Fibroblast of pulmonary artery (primary cell): ENCODE results near the gene POTEH.
"Not testable (repeated sequence)": the region's sequence is repeated elsewhere in the genome, so short reads cannot be mapped to it uniquely, and the experiment has no call there.

ENCODE experiments used
- DNase-seq: peaks from one replicate; pipeline ENCODE4 v3.0.0-alpha.2; 2010; ENCODE audit warnings: low read depth
- H3K4me3 ChIP-seq: replicated peaks from 2 replicates; pipeline ENCODE4 v1.5.1; 2011; ENCODE audit warnings: low read depth, mild to moderate bottlenecking, control low read depth, low read length, moderate library complexity

The POTEH gene

GRCh38 chr22:15729209-15729917 is 39.5 kb downstream of the POTEH start:
- DNase-seq, H3K4me3 ChIP-seq: not testable (repeated sequence)

GRCh38 chr22:15731023-15731422 is 41.2 kb downstream of the POTEH start:
- not testable (repeated sequence) for H3K4me3 ChIP-seq, DNase-seq

GRCh38 chr22:15734411-15734810 is 44.6 kb downstream of the POTEH start:
- DNase-seq, H3K4me3 ChIP-seq: not testable (repeated sequence)

- DNase-seq, H3K4me3 ChIP-seq: not testable (repeated sequence)
These were observed 48.5 kb downstream of the POTEH start for GRCh38 chr22:15738157-15738908.

- not testable (repeated sequence) for H3K4me3 ChIP-seq, DNase-seq
These were observed 49.1 kb downstream of the POTEH start for GRCh38 chr22:15738909-15739391.

GRCh38 chr22:15747636-15748323 is 58.0 kb downstream of the POTEH start:
- not testable (repeated sequence) for DNase-seq, H3K4me3 ChIP-seq

- DNase-seq = not testable (repeated sequence)
These were observed 59.5 kb downstream of the POTEH start for GRCh38 chr22:15749181-15749970.

GRCh38 chr22:15759443-15760097 is 69.7 kb downstream of the POTEH start:
- H3K4me3 ChIP-seq, DNase-seq: not testable (repeated sequence)

More at GRCh38 chr22:15749181-15749970, 59.5 kb downstream of the POTEH start:
- H3K4me3 ChIP-seq = not testable (repeated sequence)

GRCh38 chr22:15760388-15761150 is 70.7 kb downstream of the POTEH start:
- not testable (repeated sequence) for DNase-seq

GRCh38 chr22:15761151-15761777 is 71.4 kb downstream of the POTEH start:
- DNase-seq, H3K4me3 ChIP-seq: not testable (repeated sequence)

More at GRCh38 chr22:15760388-15761150, 70.7 kb downstream of the POTEH start:
- not testable (repeated sequence) for H3K4me3 ChIP-seq

- not testable (repeated sequence) for DNase-seq, H3K4me3 ChIP-seq
These were observed 73.7 kb downstream of the POTEH start for GRCh38 chr22:15763559-15763958.
